Left lobe of liver (tissue), 2 donors: ENCODE measurements around the gene ITGB2. TPM values are rescaled to one million over a fixed set of nuclear protein-coding genes. Genes with fewer than 3 reads are reported as not detected.
A peak's percentile ranks its signal among the peaks of the same experiment; 100 is the strongest.

ENCODE experiments used
- ATAC-seq: fragments of 200-7000 bp; cut with Tn5 transposase; one replicate; pipeline ENCODE4 v1.9.1; 2020; ENCODE audit warnings: mild to moderate bottlenecking, moderate library complexity
- DNase-seq: peaks from one replicate; pipeline ENCODE4 v3.0.0-alpha.2; 2020; ENCODE audit warnings: low spot score
- total RNA-seq: library from RNA; stranded (reverse); gene quantifications from one replicate; pipeline ENCODE4 v1.2.1, GENCODE V29; 2021
- donor health status: DM: no; HTN: no; CAD: no; lungs with moderate emphysema.
- donor health status: DM: no; HTN: yes; CAD: no.

ITGB2 gene
- total RNA-seq, 1 donor from 2014 or later, result 13.6 TPM

DNA sequence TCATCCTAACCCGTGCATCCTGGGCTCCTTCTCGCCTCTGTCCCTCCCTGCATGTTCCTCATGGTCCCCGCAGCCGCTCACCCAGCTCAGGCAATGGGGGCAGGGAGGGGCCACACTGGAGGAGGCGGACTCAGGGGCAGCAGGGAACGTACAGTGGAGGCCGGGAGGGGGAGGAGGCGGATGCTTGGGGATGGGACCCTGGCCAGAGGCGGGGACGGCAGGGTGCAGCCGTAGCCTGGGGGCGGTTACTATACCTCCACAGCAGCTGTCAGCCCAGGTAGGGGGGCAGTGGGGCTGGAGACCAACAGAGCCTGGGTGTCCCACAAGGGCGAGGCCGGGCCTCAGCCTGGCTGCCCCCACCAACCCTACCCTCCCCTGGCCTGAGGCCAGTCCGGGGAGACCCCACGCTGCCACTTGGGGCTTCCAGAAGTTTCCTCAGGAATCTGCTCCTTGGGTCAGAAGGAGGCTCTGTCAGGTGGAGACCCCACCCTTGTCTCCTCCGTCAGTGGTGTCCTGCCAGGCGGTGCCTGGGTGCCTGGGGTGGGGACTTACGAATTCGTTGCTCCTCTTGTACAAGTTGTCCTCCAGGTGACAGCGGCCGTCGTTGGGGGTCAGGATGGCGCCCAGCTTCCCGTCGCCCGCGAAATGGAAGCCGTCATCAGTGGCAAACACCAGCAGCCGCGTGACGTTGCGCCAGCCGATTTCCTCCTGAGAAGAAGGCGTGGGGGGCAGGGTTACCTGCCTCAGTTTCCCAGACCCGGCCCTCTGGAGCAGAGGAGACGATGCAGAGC, 20.7 kb downstream of the ITGB2 start:
- ATAC-seq (no peak), DNase-seq (no peak)

DNA sequence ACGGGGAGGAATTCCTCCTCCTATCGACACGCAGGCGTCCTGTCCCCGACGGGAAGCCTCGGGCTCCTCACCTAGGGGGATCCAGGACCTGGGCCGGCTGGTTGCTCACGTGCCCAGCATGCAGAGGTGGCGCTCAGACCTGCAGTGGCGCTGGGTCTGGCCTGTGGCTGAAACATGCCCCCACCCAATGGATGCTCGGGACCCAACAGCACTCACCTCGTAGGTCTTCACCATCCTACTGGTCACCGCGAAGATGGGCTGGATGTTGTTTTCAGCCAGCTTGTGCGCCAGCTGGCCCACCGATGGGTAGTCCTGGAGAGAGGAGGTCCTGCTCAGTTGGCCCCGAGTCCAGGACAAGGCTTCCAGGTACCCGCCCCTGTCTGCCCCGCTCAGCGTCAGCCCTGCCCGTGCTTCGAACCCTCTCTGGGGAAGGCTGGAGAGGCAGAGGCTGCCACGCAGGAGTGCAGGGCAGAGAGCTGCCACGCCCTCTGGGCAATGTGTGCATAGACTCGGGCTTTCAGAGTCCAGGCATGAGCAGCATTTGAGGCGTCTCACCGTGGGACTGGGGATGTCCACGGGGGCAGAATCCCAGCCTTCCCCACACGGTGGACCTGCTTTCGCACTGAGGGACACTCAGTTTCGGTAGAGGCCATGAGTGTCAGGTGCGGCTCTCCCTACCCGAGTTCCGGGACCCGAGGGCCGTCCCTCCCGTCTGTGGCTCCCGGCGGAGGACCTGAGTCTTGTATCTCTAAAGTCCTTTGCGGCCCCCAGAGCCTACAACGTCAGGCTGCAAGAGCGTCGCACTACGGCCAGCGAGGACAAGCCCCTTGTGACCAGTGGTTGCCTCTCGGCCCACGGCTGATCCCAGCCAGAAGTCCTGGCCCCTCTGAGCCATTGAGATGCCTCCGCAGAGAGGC, 21.6 kb downstream of the ITGB2 start:
- ATAC-seq (no peak), DNase-seq (no peak)

DNA sequence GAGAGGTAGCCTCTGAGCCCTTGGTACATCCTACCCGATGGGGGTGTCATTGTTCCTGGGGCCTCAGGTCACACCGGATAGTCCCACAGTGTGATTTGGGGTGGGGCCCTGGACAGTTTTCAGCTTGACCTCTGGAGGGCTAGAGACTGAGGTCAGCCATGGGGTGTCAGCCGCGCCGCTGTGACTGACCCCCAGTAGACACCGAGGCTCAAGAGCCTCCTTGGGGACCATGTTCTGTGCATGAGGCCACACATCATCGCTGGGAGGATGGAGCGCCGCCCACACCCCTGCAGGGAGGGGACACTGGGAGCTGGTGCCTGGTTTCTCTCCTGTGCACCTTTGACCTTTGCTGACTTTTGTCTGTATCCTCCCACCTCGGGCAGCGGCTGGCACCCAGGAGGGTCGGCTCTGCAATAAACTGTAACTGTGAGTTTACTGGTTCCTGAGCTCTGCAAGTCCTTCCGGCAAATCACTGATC, 22.6 kb downstream of the ITGB2 start:
- no peak for DNase-seq
- ATAC-seq, result no peak

DNA sequence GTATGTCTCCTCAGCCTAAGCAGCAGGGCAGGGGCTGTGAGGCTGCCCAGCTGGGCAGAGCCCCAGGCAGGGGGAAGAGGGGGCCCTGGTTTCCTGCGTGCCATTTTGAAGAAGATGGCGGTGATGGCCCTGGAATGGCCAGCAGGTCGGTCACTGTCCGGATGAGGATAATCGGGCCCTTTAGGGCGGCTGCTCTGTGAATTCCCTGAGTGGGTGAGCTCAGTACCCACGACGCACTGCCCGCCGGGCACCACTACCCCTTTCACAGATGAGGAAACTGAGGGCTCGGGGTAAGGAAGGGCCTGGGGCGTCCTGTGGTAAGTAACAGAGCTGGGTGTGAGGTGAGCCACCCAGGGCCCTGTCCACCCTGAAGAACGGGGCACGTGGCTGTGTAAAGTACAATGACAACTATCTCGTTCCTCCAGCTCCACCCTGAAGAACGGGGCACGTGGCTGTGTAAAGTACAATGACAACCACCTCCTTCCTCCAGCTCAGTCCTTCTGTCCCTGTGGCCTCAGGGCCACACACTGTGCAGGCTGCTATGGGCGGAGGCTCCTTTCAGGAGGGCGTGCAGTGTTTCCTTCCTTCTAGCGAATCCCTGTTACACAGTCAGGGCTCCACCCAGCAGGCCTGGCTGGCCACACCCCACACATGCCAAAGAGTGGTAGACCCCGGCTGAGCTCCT, 23.2 kb downstream of the ITGB2 start:
- ATAC-seq (no peak), DNase-seq (no peak)

DNA sequence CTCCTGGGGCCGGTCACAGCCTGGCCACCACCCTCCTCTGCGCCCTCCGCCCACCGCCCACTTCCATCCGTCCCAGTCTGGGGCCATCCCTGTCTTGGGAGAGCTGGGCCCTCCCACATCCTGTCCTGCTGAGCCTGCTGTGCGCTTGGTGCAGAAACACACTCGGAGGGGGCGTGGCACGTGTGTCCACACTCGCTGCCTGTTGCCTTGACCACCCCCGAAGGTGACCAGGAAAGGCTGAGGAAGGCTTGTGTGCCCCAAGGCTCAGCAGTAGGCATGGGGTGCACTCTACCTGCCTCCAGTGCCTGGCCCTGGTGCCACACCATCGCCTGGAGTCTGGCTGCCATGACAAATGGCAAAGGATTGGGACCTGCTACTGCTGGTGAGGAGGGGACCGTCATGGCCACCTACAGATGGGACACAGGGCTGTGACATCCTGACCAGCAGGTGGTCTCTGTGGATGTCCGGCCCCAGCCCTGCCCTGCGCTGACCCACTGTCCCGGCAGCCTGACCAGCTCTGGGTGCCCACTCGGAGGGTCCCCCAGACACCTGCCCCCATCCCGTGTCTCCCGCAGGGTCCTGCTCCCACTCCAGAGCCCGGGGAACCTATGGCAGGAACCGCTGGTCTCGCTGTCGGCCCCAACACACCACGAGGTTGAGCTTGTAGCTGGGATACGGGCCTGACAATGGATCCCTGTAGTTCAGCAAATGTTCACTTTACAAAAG, 24.0 kb downstream of the ITGB2 start:
- DNase-seq, result no peak
- ATAC-seq, result no peak

DNA sequence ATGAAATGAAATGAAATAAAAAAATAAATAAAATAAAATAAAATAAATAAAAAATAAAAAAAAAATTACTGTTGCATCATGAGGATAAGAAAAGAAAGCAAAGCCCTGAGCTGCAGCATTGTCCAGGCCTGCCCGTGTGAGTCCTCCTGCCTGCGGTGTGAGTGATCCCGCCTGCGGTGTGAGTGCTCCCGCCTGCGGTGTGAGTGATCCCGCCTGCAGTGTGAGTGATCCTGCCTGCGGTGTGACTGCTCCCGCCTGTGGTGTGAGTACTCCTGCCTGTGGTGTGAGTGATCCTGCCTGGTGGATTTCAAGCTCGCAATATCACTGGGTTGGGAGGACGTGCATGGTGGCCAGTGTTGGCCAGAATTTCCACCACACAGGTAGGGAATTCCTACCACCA, 24.8 kb downstream of the ITGB2 start:
- DNase-seq (no peak), ATAC-seq (no peak)

DNA sequence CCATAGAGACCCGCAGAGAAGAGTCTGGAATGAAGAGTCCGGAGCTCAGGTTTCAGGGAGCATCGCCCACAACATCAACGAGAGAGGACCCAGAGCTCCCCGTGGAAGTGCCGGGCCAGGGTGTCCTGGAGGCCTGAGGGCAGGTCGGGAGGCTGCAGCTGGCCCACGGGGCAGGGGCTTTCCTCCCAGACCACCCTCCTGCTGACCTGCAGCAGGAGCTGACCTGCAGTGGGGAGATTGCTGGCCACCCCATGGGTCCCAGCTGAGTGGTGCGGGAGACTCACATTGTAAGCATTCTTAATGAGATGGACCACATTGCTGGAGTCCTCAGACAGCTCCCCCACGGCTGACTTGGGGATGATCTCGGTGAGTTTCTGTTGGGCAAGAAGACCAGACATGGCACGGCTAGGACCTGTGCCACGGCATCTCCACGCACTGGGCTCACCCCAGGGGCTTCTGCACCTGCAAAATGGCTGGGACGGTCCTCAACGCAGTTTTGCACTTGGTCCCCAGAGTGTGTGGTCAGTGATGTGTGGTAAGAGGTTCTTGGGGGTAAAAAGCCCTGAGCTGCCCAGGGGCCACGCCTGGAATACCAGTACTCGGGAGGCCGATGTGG, 25.9 kb downstream of the ITGB2 start:
- DNase-seq, result no peak
- ATAC-seq, result no peak

DNA sequence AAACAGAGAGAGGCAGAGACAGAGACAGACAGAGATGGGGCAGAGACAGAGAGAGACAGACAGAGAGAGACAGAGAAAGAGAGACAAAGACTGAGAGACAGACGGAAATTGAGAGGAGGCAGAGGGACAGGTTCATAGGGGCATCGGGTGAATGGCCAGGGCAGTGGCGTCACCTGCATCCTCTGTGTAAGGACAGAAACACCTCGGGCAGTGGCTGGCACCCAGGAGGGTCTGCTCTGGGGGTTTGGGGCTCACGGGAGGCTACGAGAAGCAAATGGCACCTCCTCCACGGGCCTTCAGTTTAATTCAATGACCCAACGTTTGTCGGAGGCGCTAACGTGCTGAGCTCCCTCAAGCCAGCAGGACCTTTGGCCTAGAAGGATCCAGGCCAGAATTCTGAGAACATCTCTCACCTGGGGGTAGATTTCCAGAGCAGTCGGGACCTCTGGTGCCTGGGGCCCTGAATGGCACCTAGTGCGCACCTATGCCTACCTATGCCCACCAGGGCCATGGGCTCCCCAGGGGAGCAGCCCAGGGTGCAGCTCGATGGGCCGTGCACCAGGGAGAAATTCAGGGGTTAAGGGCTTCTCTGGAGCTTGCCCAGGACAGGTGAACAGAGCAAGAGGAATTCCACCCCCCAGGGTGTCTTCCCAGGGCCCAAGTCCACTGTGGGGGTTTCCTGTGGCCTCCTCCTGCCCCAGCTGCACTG, 26.6 kb downstream of the ITGB2 start:
- ATAC-seq (peak; percentile 64), DNase-seq (no peak)

DNA sequence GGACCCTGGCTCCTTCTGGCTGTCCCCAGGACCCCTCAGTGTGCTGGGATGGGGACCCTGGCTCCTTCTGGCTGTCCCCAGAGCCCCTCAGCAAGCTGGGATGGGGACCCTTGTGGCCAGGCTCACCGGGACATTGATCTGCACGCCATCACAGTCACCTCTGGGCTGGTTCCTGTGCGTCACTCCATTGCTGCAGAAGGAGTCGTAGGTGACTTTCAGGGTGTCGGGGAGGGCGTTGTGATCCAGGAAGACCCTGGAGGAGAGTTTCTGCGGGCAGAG, 27.5 kb downstream of the ITGB2 start:
- ATAC-seq (no peak), DNase-seq (no peak)

DNA sequence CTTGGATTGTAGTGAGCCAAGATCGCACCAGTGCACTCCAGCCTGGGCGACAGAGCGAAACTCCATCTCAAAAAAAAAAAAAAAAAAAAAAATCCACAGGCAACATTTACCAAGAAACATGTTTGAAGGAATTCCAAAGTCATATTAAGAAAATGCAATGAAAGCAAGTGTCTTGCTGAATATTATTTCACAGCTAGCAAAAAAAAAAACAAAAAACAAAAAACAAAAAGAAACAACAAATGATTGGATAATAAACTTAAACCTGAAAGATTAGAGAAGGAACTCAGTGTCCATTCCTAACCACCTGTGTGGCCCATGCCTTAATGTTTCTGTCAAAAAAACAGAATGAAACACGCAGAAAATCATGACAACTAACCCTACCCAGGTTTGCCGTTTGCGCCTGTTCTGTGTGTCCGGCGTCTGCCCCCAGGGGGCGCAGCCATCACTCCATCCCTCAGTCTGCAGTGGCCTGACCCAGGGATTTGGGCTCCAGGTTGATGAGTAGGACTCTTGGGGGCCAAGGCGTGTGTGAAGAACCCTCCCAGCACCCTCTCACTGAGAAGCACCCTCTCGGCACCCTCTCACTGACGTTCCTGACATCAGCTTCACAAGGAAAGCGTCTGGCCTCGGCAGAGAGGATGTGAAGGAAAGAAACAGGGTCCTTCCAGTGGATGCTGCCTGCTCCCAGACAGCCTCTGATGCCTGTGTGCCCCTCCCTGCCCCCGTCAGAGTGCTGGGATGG, 28.0 kb downstream of the ITGB2 start:
- DNase-seq (no peak), ATAC-seq (peak; percentile 71)

DNA sequence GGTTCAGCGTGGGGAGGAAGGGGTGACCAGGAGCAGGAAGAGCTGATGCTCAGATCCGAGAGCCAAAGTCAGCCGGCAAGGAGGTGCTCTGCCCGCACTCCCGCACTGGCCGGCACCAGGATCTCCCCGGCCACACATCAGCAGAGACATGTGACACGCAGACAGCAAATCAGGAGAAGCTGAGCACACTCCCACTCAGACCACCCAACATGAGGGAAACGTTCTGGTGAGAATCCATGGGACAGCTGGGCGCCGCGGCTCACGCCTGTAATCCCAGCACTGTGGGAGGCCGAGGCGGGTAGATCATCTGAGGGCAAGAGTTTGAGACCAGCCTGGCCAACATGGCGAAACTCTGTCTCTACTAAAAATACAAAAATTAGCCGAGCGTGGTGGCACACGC, 28.6 kb downstream of the ITGB2 start:
- DNase-seq, result no peak
- ATAC-seq, result no peak

DNA sequence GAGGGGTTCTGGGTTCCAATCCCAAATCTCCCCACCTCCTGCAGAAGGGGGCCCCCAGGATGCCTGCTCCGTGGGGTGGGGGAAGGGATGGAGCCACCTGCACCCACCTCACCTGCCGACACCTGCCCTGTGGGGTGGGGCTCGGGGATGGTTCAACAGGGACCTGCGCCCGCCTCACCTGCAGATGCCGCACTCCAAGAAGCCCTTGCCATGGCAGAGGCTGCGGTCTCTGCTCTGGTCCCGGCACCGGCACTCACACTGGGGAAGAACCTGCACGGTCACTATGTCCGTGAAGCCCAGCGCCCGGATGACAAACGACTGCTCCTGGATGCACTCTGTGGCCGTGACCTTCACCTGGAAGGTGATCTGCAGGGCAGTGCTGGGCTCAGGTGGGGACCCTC, 29.1 kb downstream of the ITGB2 start:
- no peak for ATAC-seq
- DNase-seq, result no peak

DNA sequence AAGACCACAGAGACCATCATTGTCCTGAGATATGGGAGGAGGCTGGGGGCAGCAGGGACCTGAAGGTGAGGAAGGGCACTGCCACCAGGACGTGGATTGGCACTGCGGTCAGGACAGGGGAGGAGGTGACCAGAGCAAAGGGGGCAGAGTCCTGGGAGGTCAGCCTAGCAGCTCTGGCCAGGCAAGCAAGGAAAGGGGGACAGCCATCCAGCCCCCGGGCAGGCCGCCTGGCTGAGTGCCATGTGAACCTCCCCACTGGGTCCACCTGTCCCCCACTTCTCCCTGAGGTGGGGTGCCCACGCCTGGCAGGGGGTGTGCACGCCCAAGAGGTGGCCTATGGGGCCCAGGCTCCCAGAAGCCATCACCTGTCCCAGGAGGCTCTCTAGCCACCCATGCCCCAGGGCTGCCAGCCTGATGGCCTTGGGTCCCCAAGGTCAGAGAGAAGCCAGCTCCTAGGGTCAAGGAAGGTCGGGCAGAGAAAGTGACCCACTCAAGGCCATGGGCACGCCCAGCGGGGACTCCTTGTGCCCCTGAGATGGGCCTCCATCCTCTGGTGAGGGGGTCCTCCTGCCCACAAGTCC, 29.6 kb downstream of the ITGB2 start:
- ATAC-seq (no peak), DNase-seq (no peak)

DNA sequence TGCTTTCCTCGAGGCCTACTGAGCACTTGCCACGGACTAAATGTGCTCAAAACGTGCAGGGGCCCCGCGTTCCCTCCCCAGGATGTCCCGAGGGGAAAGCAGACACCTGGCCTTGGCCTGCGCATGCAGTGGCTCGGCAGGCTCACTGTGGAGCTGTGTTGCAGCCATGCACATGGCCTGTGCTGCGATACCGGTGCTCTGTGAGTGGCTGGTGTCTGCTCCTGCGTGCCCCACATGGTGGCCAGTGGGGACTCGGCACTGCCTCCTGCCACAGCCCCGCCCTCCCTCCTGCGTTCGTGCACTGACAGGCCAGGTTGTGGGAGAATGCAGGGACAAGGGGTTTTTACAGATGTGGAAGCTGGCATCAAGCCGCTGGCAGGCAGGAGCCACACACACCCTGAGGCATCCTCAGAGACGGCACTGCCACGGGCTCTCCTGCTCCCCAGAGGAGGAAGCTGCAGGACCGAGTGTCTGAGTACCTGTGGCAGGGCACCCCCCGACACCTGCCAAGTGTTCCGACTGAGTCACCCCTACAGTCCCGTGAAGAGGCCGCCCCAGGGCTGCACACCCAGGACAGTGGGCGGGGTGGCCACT, 30.3 kb downstream of the ITGB2 start:
- no peak for ATAC-seq
- DNase-seq, result no peak

DNA sequence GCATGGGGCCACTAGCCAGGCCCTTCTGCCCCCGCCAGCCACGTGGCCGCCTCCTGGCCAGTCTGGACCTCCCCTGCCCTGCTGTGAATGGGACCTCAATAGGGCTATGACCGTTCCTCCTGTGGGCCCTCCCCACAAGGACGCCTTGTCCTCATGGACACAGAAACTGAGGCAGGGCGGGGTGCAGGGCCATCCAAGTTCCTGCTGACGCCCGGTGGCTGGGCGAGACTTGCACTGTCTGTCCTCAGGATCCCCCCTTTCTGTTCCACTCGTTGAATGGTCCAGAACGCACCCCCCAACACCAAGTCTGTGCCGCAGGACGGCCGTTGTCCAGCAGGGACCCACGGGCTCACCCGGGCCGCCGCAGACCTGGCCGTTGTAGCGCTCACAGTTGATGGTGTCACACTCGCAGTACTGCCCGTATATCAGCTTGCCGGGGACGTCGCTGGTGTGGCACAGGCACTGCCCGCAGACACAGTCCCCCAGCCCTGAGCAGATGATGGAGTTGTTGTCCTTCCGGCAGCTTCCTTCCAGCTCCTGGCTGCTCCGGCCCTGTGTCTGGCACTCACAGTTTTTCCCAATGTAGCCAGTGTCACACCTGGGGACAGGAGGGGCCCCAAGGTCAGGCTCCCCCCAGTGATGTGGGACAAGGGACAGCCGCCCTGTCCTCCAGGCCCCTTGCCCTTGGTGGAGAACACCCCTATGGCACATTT, 30.9 kb downstream of the ITGB2 start:
- no peak for ATAC-seq
- DNase-seq, result no peak

DNA sequence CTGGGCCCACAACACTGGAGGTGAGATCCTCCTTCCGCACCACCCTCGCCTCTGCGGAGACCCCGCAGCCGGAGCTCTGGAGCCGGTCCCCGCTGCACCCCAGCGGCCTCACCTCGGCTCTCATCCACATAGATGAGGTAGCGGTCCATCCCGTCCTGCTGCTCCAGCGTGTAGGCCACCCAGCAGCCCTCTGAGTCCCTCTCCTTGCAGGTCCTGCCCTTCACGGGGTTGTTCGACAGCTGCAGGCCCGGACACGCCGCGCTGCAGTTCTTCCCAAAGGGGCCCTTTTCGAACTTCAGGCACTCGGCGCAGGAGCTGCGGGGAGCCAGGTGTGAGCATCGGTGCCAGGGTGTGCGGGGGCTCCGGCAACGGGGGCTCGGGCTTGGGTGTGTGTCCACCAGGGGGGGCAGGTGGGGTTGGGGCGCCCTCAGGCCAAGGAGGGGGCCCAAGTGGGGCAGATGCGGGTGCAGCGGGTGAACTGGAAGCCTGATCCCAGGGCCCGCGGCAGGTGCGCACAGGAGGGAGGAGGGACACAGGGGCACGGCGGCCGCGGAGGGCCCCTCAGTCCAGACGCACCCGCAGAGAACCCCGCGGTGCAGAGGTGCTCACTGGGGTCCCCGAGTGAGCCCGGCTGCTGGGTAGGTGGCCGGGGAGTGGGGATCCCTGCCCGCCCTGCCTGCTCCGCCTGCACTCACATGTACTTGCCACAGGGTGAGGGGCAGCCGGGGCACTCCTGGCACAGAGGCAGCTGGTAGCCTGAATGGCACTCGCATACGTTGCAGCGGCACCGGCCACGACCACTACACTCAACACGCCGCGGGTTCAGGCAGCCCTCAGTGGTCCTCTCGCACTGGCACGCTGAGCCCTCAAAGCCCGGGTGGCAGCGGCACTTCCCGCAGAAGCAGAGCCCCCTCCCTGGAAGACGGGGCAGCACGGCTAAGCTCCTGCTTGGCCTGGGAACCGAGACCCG, 31.8 kb downstream of the ITGB2 start:
- DNase-seq (no peak), ATAC-seq (no peak)
